ENCODE results near the gene C10orf71.

The C10orf71 gene

GRCh38 chr10:49347827-49348226, 48.9 kb downstream of the C10orf71 start:
- DNase-seq (ENCODE audit: low read depth): no peak
- TF ChIP-seq, protein P1, sequence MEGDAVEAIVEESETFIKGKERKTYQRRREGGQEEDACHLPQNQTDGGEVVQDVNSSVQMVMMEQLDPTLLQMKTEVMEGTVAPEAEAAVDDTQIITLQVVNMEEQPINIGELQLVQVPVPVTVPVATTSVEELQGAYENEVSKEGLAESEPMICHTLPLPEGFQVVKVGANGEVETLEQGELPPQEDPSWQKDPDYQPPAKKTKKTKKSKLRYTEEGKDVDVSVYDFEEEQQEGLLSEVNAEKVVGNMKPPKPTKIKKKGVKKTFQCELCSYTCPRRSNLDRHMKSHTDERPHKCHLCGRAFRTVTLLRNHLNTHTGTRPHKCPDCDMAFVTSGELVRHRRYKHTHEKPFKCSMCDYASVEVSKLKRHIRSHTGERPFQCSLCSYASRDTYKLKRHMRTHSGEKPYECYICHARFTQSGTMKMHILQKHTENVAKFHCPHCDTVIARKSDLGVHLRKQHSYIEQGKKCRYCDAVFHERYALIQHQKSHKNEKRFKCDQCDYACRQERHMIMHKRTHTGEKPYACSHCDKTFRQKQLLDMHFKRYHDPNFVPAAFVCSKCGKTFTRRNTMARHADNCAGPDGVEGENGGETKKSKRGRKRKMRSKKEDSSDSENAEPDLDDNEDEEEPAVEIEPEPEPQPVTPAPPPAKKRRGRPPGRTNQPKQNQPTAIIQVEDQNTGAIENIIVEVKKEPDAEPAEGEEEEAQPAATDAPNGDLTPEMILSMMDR (conservative IDR thresholded peaks at IDR 0.05; ENCODE audit: control insufficient read depth, insufficient read depth, low read depth, low read length): no peak
- no peak overlapping the region for H3K4me3 ChIP-seq (ENCODE audit: control insufficient read depth, low read depth, low read length)

DNA sequence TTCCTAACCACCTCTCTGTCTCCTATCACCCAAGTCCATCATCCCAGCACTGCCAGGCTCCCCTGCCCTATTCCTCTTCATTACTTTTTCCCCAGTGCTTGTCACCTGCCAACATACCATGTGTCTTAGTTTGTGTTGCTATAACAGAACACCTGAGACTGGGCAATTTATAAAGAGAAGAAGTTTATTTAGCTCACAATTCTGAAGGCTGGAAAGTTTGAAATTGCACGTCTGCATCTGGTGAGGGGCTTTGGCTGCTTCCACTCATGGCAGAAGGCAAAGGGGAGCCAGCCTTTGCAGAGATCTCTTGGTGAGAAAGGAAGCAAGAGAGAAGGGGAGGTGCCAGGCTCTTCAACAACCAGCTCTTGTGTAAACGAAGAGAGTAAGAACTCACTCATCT, 49.6 kb downstream of the C10orf71 start:
- no peak overlapping the region for H3K4me3 ChIP-seq (ENCODE audit: control insufficient read depth, low read depth, low read length)
- no peak for DNase-seq (ENCODE audit: low read depth)
- TF ChIP-seq, protein P1 (conservative IDR thresholded peaks at IDR 0.05; ENCODE audit: control insufficient read depth, insufficient read depth, low read depth, low read length): no peak

- no peak overlapping the region for H3K4me3 ChIP-seq (ENCODE audit: control insufficient read depth, low read depth, low read length)
- DNase-seq (ENCODE audit: low read depth): no peak
- TF ChIP-seq, protein P1 (conservative IDR thresholded peaks at IDR 0.05; ENCODE audit: control insufficient read depth, insufficient read depth, low read depth, low read length): no peak
These were observed 50.4 kb downstream of the C10orf71 start for GRCh38 chr10:49349390-49349789.

DNA sequence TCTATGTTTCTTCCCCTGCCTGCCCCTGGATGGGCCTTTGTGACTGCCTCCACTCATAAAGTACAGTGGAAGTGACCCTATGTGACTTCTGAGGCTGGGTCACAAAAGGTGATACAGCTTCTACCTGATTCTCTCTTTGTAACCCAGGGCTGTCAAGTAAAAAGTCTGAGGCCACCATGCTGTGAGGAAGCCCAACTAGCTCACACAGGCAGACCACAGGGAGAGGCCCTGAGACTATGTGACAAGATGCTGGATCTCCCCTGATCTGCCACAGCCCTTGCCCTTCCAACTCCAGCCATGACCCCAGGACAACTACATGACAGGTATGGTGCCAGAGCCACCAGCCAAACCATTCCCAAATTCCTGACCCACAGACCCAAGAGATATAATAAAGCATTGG, 51.2 kb downstream of the C10orf71 start:
- H3K4me3 ChIP-seq (ENCODE audit: control insufficient read depth, low read depth, low read length): no peak overlapping the region
- no peak for DNase-seq (ENCODE audit: low read depth)
- TF ChIP-seq, protein P1 (conservative IDR thresholded peaks at IDR 0.05; ENCODE audit: control insufficient read depth, insufficient read depth, low read depth, low read length): no peak

- H3K4me3 ChIP-seq (ENCODE audit: control insufficient read depth, low read depth, low read length): no peak overlapping the region
- DNase-seq (ENCODE audit: low read depth): no peak
- TF ChIP-seq, protein P1 (conservative IDR thresholded peaks at IDR 0.05; ENCODE audit: control insufficient read depth, insufficient read depth, low read depth, low read length): no peak
These were observed 52.0 kb downstream of the C10orf71 start for GRCh38 chr10:49350846-49351532.

DNA sequence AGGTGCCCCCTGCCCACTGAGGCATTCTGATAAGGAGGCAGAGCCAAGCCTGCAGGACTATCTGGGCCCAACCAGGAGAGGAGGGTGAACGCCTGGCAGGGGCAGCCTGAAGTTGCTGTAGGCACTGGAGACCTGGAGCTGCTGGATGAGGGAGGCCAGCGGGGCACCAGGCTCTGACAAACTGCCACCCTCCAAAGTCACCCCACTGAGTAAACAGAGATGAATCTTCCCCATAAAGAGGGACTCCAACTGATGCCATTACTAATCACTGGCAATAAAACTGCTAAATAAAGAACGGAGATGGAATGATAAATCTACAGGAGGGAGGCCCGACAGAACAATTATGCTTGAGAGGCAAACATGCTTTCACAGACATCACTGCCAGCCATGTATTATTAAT, 52.7 kb downstream of the C10orf71 start:
- DNase-seq (ENCODE audit: low read depth): no peak
- TF ChIP-seq, protein P1 (conservative IDR thresholded peaks at IDR 0.05; ENCODE audit: control insufficient read depth, insufficient read depth, low read depth, low read length): no peak
- H3K4me3 ChIP-seq (ENCODE audit: control insufficient read depth, low read depth, low read length): no peak overlapping the region

GRCh38 chr10:49352323-49352722, 53.4 kb downstream of the C10orf71 start:
- H3K4me3 ChIP-seq (ENCODE audit: control insufficient read depth, low read depth, low read length): no peak overlapping the region
- TF ChIP-seq, protein P1 (conservative IDR thresholded peaks at IDR 0.05; ENCODE audit: control insufficient read depth, insufficient read depth, low read depth, low read length): no peak
- no peak for DNase-seq (ENCODE audit: low read depth)

All from fibroblast of mammary gland (primary cell).